Activated CD8-positive, alpha-beta memory T cell treated with anti-CD3 and anti-CD28 coated beads for 4 hours (primary cell): ENCODE data around the gene EFHD2.
"Not testable (repeated sequence)": the region's sequence is repeated elsewhere in the genome, so short reads cannot be mapped to it uniquely, and the experiment has no call there.

Experiments used
- DNase-seq, 2 donors: peaks; one replicate each; pipeline ENCODE4 v3.0.0-alpha.2; 2020; ENCODE audit warnings: low read depth in 2 of 2

Gene EFHD2

DNA sequence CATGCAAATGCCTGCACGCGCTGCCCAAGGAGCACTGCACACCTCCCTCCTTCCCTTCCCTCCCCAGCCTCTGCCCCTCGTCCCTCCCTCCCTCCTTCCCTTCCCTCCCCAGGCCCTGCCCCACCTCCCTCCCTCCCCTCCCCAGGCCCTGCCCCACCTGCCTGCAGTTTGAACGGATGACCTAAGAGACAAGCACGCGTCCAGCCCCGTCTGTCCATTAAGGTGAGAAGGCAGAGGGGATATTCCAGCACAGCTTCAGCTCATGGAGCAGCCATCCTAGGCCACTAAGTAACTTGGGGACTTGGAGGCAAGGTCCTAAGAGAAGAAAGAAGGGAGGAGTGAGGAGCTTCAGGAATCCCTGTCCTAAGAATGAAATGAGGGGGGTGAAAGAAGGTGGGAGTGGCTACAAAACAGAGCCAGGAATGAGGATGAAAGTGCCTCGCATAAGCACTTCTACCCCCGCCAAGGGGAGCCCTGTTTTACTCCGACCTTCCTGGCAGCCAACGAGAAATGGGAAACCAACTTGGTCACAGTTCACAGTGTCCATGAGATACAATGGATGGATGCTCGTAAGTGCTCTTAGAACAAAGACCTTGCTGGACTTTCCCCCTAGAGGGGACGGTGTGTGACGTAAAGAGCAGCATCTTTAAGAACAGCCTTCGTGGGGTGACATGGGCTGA is 21.3 kb upstream of the EFHD2 start:
- no peak for DNase-seq

- not testable (repeated sequence) for DNase-seq
Observed at GRCh38 chr1:15389828-15390227, 19.9 kb upstream of the EFHD2 start.

DNA sequence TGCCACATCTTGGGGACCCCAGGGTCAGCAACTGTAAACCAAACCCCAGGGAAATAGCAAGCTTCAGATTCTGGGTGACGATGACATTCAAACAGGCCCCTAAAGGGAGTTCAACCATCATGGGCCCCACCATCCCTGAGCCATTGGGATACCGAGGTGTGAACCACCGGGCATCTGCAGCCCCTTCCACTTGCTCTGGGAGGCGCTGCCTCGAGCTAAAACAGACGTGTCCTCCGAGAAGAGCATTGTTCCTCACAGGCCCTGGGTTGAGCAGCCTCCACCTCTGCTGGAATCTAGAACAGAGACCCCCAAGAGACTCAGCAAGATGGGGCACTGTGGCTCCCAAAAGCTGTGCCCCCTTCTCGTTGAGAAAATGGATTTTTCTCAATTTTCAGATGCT is 19.0 kb upstream of the EFHD2 start:
- DNase-seq: no peak

GRCh38 chr1:15391366-15391765 is 18.3 kb upstream of the EFHD2 start:
- DNase-seq: no peak

DNA sequence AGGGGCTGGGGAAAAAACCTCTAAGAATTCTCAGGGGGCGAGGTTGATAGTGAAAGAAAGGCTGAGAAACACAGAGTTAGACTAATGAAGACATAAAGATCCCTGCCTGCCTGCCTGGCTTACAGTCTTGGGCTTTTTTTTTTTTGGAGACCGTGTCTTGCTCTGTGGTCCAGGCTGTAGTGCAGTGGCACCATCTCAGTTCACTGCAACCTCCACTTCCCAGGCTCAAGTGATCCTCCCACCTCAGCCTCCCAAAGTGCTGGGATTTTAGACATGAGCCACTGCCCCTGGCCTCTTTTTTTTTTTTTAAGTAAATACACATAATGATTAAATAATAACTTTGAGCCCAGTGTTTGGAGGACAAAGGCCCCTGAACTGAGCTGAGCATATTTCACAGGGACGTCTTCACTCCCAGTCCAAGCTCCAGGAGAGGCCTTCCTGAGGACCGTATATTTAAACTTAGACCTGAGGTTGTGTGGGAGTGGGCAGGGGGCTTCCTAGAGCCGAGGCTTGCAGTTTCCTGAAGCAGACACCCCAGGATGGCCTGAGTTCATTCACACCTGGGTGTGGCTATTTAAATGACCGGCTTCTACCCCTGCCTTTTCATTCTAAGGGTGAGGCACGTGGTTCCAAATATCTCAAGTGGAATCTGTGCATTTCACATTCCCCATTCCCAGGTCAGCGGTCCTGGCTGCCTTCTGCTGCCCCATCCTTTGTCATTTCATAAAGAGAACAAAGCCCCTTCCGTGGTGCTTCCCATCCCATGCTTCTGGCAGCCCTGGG is 16.0 kb upstream of the EFHD2 start:
- DNase-seq: no peak

DNA sequence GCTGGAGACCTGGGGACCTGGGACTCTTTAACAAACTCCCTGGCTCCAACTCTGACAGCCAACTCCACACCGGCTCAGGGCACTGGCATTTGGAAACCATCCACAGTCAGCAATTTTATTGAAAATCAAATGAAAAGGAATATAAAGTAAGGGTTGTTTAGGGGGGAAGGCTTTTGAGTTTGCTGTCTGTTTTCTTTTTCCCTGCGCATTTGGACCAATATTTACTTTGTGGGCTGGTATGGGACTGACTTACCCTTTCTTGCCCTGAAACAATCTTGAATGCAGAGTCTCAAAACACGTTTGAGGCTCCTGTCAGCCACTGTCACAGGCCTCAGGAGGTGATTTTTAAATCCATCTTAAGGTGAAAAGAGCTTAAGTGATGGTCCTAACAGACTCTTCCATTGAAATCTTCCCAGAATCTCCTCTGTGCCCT is 15.4 kb upstream of the EFHD2 start:
- no peak for DNase-seq

DNA sequence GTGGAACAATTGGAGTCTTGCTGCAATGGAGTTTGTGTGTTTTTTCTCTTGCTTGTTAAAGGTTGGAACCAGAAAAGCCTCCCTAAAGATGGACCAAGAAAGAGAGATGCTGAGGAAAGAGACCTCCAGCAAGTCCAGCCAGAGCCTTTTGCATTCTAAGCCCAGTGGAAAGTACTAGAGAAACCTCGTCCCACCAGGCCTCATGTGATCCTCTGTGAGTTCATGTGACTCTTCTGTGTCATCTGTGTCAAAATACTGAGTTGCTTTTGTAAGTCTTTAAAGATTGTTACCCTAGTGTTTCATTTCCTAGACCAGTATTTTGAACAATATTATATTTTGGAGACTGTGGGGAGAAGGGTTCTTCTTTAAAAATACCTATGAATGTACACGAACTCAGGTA is 12.5 kb upstream of the EFHD2 start:
- no peak for DNase-seq

GRCh38 chr1:15399710-15400109 is 10.0 kb upstream of the EFHD2 start:
- no peak for DNase-seq

DNA sequence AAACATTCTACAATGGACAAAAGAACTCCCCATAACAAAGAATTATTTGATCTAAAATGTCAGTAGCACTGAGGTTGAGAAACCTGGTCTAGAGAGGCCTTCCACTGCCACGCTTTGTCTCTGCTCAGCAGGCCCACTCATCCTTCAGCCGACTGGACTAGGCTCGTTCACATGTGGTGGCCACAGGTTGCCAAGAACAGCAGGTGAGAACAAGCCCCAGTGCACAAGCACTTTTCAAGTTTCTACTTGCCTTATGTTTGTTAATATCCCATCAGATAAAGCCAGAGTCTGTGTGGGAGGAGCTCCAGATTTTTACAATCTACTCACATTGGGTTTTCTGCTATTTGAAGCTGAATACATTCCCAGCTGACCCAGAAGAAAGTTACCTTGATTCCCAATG is 9.1 kb upstream of the EFHD2 start:
- no peak for DNase-seq

DNA sequence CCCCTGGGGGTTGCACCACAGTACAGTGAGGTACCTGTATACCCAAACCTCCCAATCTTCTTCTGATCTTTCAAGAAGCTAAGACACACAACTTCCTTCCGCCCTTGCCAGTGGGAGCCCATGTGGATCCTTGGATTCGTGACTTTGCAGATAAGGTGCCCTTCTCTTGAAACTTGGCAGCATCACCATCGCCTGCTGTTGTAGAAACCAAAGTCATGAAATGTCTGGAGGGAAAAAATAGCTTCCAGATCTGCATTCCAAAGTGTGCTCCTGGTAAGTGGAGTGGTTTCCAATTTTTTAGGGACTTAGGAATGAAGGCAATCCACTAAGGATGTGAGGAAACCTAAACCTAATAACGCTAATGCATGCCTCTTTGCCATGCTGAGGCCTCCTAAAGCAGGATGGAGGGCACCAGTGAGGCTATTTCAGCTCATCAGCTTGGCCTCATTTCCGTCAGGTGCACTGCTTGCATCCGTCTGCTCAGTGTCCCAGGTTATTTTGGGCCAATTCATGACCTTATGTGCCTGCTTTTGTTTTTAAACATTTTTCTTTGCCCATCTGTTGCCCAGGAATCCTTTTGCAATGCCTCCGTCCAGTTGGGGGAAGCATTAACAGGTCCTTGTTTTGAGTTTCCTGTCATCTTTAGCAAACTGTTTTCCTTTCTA is 8.2 kb upstream of the EFHD2 start:
- DNase-seq: no peak

- no peak for DNase-seq
Observed at GRCh38 chr1:15402809-15403450, 6.8 kb upstream of the EFHD2 start.

- no peak for DNase-seq
Observed at GRCh38 chr1:15403962-15404580, 5.6 kb upstream of the EFHD2 start.

DNA sequence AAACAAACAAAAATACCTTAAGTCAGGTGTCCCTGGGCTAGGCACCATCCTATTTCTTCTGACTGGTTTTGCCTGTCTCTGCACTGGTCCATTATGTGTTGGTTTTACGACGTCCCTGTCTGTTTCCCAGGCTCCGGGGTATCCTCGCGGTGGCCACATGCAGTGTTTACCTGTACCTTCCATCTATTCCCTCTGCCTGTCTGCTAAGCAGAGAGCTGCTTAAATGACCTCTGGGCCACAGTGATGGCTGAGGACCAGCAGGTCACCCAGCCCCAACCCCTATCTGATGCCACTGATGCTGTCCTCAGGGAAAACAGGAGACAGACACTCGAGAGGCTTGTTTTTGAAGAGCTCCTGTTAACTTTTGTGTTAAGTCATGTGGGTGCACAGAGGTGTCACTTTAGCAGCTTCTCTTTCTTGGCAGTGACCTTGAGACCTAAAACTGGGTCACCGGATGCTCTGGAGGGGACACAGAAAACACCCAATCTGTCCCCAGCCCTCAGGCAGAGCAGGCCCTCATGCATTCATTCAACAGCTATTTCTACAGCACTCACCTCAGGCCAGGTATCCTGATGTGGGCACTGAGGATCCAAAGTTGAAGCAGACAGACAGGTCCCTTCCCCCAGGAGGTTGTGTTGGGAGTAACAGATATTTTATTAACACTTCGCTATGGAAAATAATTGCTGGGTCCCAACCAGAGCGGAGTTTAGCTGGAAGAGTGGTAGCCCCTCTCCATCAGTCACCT is 4.4 kb upstream of the EFHD2 start:
- DNase-seq: no peak

DNA sequence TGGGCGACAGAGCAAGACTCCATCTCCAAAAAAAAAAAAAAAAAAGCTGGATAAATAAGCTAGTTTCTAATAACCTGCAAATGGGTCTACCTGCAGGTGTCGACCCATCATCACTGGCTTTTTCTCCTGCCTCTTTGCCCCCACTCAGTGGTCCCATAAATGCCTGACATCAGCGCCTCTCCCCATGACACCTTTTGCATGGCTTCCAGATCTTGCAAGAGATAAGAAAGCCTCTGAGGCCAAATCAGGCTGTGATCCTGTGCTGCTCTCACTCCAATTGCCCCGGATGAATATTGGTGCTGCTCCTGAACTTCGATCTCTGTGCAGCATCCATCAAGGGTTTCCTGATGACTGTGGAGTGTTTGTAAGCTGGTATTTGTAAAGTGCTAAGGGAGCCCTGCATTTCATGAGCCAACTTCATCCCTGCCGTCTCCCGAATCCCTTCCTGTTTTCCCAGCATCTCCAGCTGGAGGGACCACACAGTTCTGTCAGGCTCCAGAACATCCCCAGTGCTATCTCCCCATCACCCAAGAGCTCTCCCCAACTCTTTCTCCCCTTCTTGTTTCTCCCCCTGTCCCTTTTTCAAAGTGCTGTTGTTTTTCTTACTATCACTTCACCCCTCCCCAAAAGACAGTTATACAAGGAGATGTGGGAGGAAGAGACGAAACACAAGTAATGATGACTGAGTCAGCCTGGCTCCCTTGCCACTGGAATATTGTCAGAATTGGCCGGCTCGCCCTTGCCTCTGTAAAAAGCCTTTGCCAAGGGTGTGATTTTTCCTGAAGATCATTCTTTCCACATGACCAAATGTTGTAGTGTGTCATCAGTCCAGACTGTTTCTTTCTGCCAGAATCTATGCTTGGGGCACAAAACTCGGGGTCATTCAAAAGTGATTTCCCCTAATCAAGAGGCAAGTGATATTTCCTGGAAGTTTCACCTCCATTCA is 2.8 kb upstream of the EFHD2 start:
- no peak for DNase-seq

GRCh38 chr1:15407580-15407979 is 2.1 kb upstream of the EFHD2 start:
- DNase-seq: no peak

- DNase-seq: no peak
Observed at GRCh38 chr1:15408890-15409387, 749 bp upstream of the EFHD2 start.

GRCh38 chr1:15410223-15410883 is 665 bp downstream of the EFHD2 start:
- no peak for DNase-seq

GRCh38 chr1:15410884-15411245 is 1.2 kb downstream of the EFHD2 start:
- no peak for DNase-seq

- DNase-seq: no peak
Observed at GRCh38 chr1:15411593-15412137, 2.0 kb downstream of the EFHD2 start.
